Activated CD4-positive, alpha-beta memory T cell treated with anti-CD3 and anti-CD28 coated beads, Interleukin-2, amount 10 ng/mL, durations not matched to agents 7 days and 5 days (primary cell): ENCODE results near the gene KIAA1217. TPM values are rescaled to one million over a fixed set of nuclear protein-coding genes. Genes with fewer than 3 reads are reported as not detected.

Source experiments
- CTCF ChIA-PET: fragments of 350-600 bp; sonication (Branson Sonifier 250); formaldehyde crosslinking; loops from one replicate; lab custom pipeline; 2021; ENCODE audit warnings: antibody characterized with exemption, inconsistent platforms; lab: Charles Lee
- POLR2A ChIA-PET: fragments of 350-600 bp; sonication (Branson Sonifier 250); formaldehyde crosslinking; loops from one replicate; lab custom pipeline; 2021; ENCODE audit warnings: antibody characterized with exemption; lab: Charles Lee
- DNase-seq: peaks from one replicate; pipeline ENCODE4 v3.0.0-alpha.2; 2020
- H3K27ac Mint-ChIP-seq: one replicate; pipeline ENCODE4 v1.8.0; 2021; ENCODE audit warnings: mild to moderate bottlenecking, mixed read lengths
- H3K27me3 Mint-ChIP-seq: one replicate; pipeline ENCODE4 v1.8.0; 2021; ENCODE audit warnings: mixed read lengths
- H3K36me3 Mint-ChIP-seq: one replicate; pipeline ENCODE4 v1.8.0; 2021; ENCODE audit warnings: low read depth, mixed read lengths
- H3K4me1 Mint-ChIP-seq: one replicate; pipeline ENCODE4 v1.8.0; 2021; ENCODE audit warnings: mixed read lengths
- H3K4me3 Mint-ChIP-seq: one replicate; pipeline ENCODE4 v1.8.0; 2021; ENCODE audit warnings: mild to moderate bottlenecking, mixed read lengths
- H3K9me3 Mint-ChIP-seq: one replicate; pipeline ENCODE4 v1.8.0; 2021; ENCODE audit warnings: mixed read lengths
- total RNA-seq, 2 experiments: library from RNA; stranded (reverse); gene quantifications; one replicate each; pipeline ENCODE4 v1.2.3, GENCODE V29; 2021

Gene KIAA1217
- total RNA-seq, 2 experiments from 2014 or later: 2.0 TPM

DNA sequence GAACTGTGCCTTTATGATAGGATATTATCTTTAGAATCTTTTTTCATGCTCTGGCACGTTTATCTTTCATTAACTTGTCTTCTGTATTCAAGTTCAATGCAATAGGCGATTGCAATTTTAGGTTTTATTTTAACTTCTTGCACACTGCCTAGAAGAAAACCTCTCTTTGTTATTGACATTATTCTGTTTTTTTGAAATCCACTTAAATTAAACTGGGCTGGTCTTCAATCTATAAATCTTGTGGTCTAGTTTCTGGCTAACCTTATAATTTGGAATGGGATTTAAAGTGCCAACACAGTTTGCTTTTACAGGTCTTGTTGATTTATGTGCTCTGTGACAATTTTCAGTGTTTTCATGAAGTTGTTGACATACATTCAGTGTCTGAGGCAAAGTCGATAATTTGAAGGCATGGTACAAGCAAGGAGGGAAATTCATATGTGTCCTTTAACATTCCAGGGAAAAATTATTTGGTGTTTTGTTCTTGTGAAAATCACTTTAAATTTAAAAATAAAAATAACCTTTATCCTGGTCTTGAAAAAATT lies 240.9 kb downstream of the KIAA1217 start:
- Mint-ChIP-seq H3K9me3 (no peaks in the 10 kb centered on the region), H3K4me1 (peaks cover 32% of the 10 kb centered on the region), H3K36me3 (no peaks in the 10 kb centered on the region), H3K27me3 (peaks cover 23% of the 10 kb centered on the region), H3K4me3 (no peak overlapping the region), H3K27ac (peak overlapping the region; percentile 41)
- POLR2A ChIA-PET: interaction anchor here (1.8 kb wide), 1 partner anchor 15 kb away, joined by 4 read pairs; no protein-coding TSS in a partner anchor
- CTCF ChIA-PET: no interaction called here
- no peak for DNase-seq

DNA sequence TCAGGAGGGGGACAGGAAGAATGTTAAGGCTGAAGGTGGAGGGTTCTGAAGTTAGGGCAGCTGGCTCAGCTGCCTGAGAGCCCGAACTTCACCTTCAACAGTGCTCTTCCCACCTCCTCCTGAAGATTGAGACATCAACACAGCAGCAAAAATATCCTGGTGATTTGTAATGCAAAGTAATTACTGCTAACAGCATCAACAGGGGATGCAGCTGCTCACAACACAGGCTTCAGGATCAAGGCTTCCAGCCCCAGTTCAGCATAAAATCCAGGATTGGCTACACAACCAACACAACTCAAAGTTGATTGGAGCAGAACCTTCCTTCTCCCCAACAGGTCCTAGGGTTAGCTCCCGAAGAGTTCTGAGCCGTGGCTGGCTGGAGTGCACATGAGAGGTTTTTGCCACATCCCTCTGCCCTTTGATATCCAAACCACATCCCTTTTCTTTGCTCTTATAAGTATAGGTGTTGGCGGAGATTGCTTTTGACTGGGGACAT lies 242.4 kb downstream of the KIAA1217 start:
- ChIA-PET POLR2A (interaction anchor here (1.8 kb wide), 1 partner anchor 14 kb away, joined by 4 read pairs; no protein-coding TSS in a partner anchor), CTCF (no interaction called here)
- H3K4me1 Mint-ChIP-seq: peaks cover 30% of the 10 kb centered on the region
- no peak overlapping the region for H3K4me3 Mint-ChIP-seq
- no peaks in the 10 kb centered on the region for H3K36me3 Mint-ChIP-seq
- H3K27ac Mint-ChIP-seq: no peak overlapping the region
- H3K27me3 Mint-ChIP-seq: peaks cover 32% of the 10 kb centered on the region
- H3K9me3 Mint-ChIP-seq: no peaks in the 10 kb centered on the region
- no peak for DNase-seq

DNA sequence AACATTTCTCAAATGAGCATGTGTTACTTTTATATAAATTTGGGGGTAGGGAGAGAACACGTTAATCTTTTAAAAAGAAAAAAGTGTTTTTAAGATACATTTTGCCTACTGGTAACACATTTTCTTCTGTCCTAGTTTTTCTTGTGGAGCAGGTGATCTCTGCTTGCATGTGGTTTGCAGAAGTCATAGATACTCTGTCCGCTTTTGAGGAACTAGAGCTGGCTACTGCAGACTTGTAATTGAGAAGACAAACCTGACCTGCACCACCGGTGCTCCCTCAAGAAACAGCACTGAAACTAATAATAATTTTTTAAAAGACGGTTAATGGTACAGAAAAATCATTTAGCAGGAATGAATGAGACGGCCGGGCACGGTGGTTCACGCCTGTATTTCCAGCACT lies 243.1 kb downstream of the KIAA1217 start:
- CTCF ChIA-PET: no interaction called here
- H3K36me3 Mint-ChIP-seq: no peaks in the 10 kb centered on the region
- H3K9me3 Mint-ChIP-seq: no peaks in the 10 kb centered on the region
- H3K27me3 Mint-ChIP-seq: peaks cover 32% of the 10 kb centered on the region
- H3K27ac Mint-ChIP-seq: no peak overlapping the region
- no peak overlapping the region for H3K4me3 Mint-ChIP-seq
- DNase-seq: no peak
- H3K4me1 Mint-ChIP-seq: peaks cover 28% of the 10 kb centered on the region
- POLR2A ChIA-PET: no interaction called here

DNA sequence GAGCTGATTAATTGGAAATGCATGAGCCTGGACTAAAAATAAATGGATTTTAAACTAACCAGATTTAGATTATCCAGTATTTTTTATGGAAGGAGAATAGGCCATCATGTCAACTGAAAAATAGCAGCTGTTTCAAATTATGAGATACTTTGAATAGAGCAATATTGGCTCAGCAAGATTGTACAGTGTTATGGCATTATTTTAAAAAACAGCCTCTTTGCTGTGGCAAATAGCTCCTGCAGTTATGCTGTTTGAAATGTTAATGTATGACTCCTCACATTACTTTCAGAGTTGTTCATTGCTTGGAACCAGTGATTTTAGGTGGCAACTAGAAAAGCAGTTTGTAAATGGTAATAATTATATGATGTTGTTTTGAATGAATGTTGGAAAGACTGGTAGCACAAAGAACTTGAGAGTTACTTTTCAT lies 244.5 kb downstream of the KIAA1217 start:
- Mint-ChIP-seq H3K4me1 (peaks cover 34% of the 10 kb centered on the region), H3K36me3 (no peaks in the 10 kb centered on the region), H3K4me3 (no peak overlapping the region), H3K27ac (no peak overlapping the region), H3K27me3 (peaks cover 39% of the 10 kb centered on the region), H3K9me3 (no peaks in the 10 kb centered on the region)
- CTCF ChIA-PET: no interaction called here
- POLR2A ChIA-PET: no interaction called here
- DNase-seq: no peak

DNA sequence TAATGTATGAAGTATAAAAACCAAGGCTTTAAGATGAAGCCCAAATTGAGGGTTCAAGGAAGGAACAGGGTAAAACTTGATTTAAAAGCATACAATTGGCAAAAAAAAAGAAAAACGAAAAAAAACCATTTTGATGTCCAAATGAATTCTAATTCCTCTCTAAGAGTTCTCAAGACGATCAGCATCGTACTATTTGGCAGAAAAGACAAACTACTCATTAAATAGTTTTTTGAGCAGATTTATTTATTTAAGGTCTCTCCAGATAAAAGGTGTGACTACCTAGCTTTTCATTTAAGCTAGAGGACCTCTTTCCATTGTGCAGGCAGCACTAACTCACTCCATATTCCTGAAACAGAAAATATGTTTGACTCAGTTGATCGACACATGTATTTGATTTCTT lies 245.0 kb downstream of the KIAA1217 start:
- H3K4me3 Mint-ChIP-seq: no peak overlapping the region
- ChIA-PET CTCF (no interaction called here), POLR2A (no interaction called here)
- DNase-seq: no peak
- peaks cover 40% of the 10 kb centered on the region for H3K27me3 Mint-ChIP-seq
- H3K36me3 Mint-ChIP-seq: no peaks in the 10 kb centered on the region
- no peak overlapping the region for H3K27ac Mint-ChIP-seq
- H3K9me3 Mint-ChIP-seq: no peaks in the 10 kb centered on the region
- peaks cover 28% of the 10 kb centered on the region for H3K4me1 Mint-ChIP-seq

DNA sequence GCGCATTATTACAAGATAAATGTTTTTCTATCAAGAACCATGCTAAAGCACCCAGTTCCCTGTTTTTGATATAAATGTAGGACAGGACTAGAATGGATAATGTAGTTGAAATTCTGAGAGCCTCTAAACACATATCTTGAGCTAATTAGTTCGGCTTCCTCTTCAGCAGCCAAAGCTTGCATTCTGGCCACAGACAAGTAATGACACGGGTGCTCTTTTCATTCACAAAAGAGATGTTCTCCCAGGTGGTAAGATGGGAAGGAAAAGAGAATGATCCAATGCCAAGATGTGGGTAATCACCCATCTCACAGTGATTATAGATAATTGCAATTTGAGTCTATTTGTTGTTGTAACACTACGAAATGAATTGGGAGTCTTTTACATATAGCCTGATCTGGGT lies 246.5 kb downstream of the KIAA1217 start:
- Mint-ChIP-seq H3K4me1 (peaks cover 19% of the 10 kb centered on the region), H3K9me3 (peaks cover 2% of the 10 kb centered on the region), H3K27me3 (peaks cover 46% of the 10 kb centered on the region), H3K4me3 (no peak overlapping the region), H3K27ac (no peak overlapping the region), H3K36me3 (no peaks in the 10 kb centered on the region)
- DNase-seq: no peak
- CTCF ChIA-PET: no interaction called here
- POLR2A ChIA-PET: no interaction called here

DNA sequence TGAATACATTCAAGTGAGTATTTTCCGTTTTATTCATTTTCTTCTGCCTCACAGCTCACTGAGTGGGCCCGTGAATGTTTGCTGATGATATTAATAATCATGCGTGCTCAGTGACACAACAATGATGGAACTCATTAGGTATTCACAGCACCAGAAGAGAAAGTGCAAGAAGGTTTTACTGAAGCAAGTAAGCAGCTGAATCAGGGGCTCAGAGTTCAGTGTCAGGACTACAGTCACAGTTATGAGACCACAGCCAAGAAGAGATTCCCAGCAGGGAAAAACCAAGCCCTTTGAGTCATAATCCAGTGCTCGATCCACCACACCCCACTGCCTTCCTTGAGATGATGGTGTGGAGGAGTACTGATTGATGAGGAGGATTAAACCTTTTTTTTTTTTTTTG lies 247.4 kb downstream of the KIAA1217 start:
- Mint-ChIP-seq H3K9me3 (peaks cover 2% of the 10 kb centered on the region), H3K4me3 (no peak overlapping the region), H3K36me3 (no peaks in the 10 kb centered on the region), H3K4me1 (peaks cover 14% of the 10 kb centered on the region), H3K27ac (no peak overlapping the region), H3K27me3 (peaks cover 44% of the 10 kb centered on the region)
- no peak for DNase-seq
- ChIA-PET POLR2A (no interaction called here), CTCF (no interaction called here)

DNA sequence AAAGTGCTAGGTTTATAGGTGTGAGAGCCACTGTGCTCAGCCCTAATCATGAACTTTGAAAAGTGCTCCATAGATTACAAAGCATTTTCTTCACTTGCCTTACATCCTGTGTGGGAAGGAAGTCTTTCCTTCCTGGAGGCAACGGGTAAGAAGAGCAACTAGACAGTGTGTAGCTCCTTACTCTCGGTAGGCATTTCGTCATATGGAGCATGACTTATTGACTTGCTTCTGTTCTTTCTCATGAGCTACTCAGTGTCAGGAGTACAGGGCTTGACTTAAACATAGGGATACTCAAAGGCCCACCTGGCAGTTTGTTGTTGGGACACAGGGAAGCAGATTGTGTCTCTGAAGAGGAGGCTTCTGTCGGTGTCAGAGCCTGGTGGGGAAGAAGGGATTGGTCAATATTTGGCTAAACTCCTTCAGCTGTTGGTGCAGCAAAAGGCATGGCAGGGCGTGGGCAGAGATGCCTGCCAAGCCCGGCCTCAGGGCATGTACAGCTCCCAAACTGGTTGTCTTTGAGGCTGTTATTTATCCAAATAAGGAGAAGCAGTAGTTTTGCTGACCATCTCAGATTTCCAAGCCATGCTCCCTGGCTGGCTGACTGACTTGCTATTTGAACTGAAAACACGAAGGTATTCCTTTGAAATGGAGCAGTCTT lies 248.9 kb downstream of the KIAA1217 start:
- H3K27me3 Mint-ChIP-seq: peaks cover 40% of the 10 kb centered on the region
- no peak for DNase-seq
- H3K36me3 Mint-ChIP-seq: no peaks in the 10 kb centered on the region

DNA sequence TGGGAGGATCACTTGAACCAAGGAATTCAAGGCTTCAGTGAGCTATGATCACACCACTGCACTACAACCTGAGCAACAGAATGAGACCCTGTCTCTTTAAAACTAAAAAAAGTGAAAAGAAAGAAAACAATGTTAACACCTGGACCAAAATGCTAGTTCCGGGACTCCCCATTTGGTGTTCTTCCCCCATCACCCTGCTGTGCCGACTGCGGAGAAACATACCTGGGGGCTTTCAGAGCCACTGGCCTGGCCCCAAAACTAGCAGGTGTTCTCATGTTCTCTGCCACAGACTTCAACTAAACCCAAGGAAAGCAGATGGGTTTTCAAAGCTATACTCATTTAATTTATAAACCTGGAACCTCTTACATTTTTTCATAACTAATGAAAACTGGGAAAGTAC lies 250.9 kb downstream of the KIAA1217 start:
- POLR2A ChIA-PET: no interaction called here
- Mint-ChIP-seq H3K4me1 (peaks cover 30% of the 10 kb centered on the region), H3K27me3 (peaks cover 27% of the 10 kb centered on the region), H3K9me3 (peaks cover 2% of the 10 kb centered on the region), H3K36me3 (no peaks in the 10 kb centered on the region), H3K27ac (no peak overlapping the region), H3K4me3 (no peak overlapping the region)
- DNase-seq: no peak
- CTCF ChIA-PET: no interaction called here

More for the DNA sequence above, 248.9 kb downstream of the KIAA1217 start:
- POLR2A ChIA-PET: no interaction called here
- CTCF ChIA-PET: no interaction called here
- no peak overlapping the region for H3K4me3 Mint-ChIP-seq
- no peak overlapping the region for H3K27ac Mint-ChIP-seq
- peaks cover 2% of the 10 kb centered on the region for H3K9me3 Mint-ChIP-seq
- peaks cover 10% of the 10 kb centered on the region for H3K4me1 Mint-ChIP-seq

DNA sequence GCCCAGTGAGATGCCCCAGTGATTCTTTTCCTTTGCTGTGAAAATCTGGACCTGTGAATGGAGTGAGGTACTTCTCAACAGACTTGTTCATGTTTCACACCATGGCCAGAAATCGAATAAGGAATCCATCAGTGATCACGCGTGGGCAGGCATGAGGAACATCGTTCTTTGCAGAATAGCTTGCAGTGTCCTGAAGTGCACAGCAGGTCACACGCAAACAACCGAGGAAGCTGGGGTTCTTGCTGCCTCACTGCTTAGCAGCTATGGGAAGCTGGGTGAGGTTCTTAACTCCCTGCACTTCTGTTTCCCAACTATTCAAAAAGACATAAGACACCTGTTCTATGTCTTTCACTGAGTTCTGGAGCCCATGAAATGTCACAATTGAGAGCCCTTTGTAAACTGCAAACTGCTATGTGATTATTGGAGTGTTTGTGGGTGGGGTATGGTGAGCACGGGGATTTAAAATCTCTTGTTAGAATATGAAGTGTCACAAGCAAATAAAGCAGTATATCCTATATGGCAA lies 253.4 kb downstream of the KIAA1217 start:
- H3K9me3 Mint-ChIP-seq: peaks cover 2% of the 10 kb centered on the region
- H3K36me3 Mint-ChIP-seq: no peaks in the 10 kb centered on the region
- H3K4me1 Mint-ChIP-seq: peaks cover 50% of the 10 kb centered on the region
- POLR2A ChIA-PET: no interaction called here
- H3K27me3 Mint-ChIP-seq: peaks cover 21% of the 10 kb centered on the region
- H3K27ac Mint-ChIP-seq: no peak overlapping the region
- no peak overlapping the region for H3K4me3 Mint-ChIP-seq
- CTCF ChIA-PET: no interaction called here
- no peak for DNase-seq

DNA sequence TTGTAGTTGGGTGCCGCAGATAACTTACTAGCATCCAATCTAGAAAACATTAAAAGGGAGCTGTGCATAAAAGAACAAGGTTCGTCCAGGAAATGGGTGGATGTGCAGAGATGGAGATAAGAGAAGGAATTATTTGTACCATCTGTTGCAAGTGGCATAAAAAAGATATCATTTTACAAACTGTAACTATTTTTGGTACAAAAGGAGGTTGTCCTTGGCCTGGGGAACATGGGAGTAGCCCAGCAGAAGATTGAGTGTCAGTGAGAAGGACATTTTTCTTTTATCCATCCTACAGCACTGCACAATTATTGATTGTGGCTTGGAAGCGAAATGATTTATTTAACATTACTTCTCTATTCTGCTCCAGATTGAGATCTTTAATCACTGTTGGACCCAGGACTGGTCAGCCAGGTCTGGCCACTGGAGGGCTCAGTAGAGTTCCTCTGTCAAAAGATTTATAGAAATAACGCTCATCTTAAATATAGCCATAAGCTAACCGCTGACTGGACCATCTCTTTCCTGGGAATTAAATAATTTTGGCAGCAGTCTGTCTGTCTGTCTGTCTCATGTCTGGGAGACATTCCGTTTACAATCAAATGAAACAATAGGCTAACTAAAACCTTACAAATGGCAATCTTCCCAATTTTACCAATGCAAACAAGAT lies 254.1 kb downstream of the KIAA1217 start:
- no peak for DNase-seq
- no peak overlapping the region for H3K4me3 Mint-ChIP-seq
- H3K4me1 Mint-ChIP-seq: peaks cover 50% of the 10 kb centered on the region
- POLR2A ChIA-PET: no interaction called here
- H3K36me3 Mint-ChIP-seq: no peaks in the 10 kb centered on the region
- no peak overlapping the region for H3K27ac Mint-ChIP-seq
- H3K27me3 Mint-ChIP-seq: peaks cover 22% of the 10 kb centered on the region
- peaks cover 2% of the 10 kb centered on the region for H3K9me3 Mint-ChIP-seq
- CTCF ChIA-PET: no interaction called here

DNA sequence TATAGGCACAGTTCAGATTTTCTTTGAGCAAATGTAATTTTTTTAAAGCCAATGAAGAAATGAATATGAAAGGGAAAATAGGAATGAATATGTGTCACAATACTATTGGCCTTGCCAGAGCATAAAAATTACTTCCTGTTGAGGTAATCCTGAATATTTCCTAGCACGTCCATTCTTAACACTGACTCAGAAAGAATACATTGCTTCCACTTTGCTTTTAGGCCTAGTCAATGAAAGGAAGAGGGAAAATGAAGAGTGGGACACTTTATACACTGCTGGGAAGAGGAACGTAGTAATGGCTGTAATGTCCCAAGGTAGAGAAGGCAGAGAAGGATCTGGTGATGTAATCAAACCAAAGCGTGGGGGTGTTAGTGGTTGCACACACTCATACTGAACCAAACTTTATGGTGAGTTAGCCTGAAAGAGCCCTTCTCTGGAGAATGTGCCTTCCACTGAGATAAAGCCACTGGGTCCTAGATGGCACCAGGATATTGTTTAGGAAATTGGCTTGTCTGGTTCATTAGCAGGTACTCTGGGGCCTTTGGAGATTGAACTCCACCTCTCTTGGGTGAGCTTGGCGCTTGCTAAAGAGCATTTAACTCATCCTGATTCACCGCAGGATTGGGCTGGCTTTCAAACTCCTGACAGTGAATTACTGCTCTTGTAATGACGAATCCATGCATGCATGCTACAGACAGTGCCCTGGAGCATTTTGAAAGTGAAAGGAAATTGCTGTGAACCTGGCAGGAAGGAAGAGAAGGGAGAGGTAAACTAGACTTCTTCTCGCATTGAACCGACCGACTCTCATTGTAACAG lies 254.9 kb downstream of the KIAA1217 start:
- peak overlapping the region; percentile 62 for H3K4me3 Mint-ChIP-seq
- peaks cover 17% of the 10 kb centered on the region for H3K27me3 Mint-ChIP-seq
- peak overlapping the region; percentile 77 for H3K27ac Mint-ChIP-seq
- ChIA-PET POLR2A (no interaction called here), CTCF (no interaction called here)
- peaks cover 51% of the 10 kb centered on the region for H3K4me1 Mint-ChIP-seq
- no peaks in the 10 kb centered on the region for H3K36me3 Mint-ChIP-seq
- DNase-seq: peak; percentile 38
- peaks cover 2% of the 10 kb centered on the region for H3K9me3 Mint-ChIP-seq
